SKM-1 treated with dmso at 0.1 percent for 144 hours (cell line): ENCODE data around the gene ACYP2.
"Not testable (repeated sequence)": the region's sequence is repeated elsewhere in the genome, so short reads cannot be mapped to it uniquely, and the experiment has no call there.

ENCODE experiments used
- DNase-seq: peaks from one replicate; lab custom pipeline; 2025; ENCODE audit not compliant: unreplicated experiment; lab: John Stamatoyannopoulos, UW

The ACYP2 gene

GRCh38 chr2:54313147-54313546 lies 197.7 kb downstream of the ACYP2 start:
- DNase-seq = no peak

GRCh38 chr2:54317973-54318372 lies 202.6 kb downstream of the ACYP2 start:
- DNase-seq = no peak

GRCh38 chr2:54318821-54319220 lies 203.4 kb downstream of the ACYP2 start:
- no peak for DNase-seq

GRCh38 chr2:54321047-54321446 lies 205.6 kb downstream of the ACYP2 start:
- DNase-seq = no peak

GRCh38 chr2:54324517-54324916 lies 209.1 kb downstream of the ACYP2 start:
- DNase-seq = not testable (repeated sequence)

- no peak for DNase-seq
Observed at GRCh38 chr2:54325148-54325547, 209.7 kb downstream of the ACYP2 start.

- no peak for DNase-seq
Observed at GRCh38 chr2:54329482-54330161, 214.2 kb downstream of the ACYP2 start.

- DNase-seq = peak; percentile 89
Observed at GRCh38 chr2:54330162-54330925, 214.9 kb downstream of the ACYP2 start.

- DNase-seq = no peak
Observed at GRCh38 chr2:54330926-54331835, 215.8 kb downstream of the ACYP2 start.

GRCh38 chr2:54332386-54332785 lies 217.0 kb downstream of the ACYP2 start:
- DNase-seq = no peak

GRCh38 chr2:54336136-54336976 lies 220.9 kb downstream of the ACYP2 start:
- DNase-seq = no peak

- no peak for DNase-seq
Observed at GRCh38 chr2:54336977-54337255, 221.5 kb downstream of the ACYP2 start.

GRCh38 chr2:54341656-54342055 lies 226.2 kb downstream of the ACYP2 start:
- no peak for DNase-seq

GRCh38 chr2:54342603-54343002 lies 227.2 kb downstream of the ACYP2 start:
- DNase-seq = no peak

- DNase-seq = no peak
Observed at GRCh38 chr2:54347622-54348021, 232.2 kb downstream of the ACYP2 start.

- DNase-seq = no peak
Observed at GRCh38 chr2:54348646-54349045, 233.2 kb downstream of the ACYP2 start.

GRCh38 chr2:54350426-54350825 lies 235.0 kb downstream of the ACYP2 start:
- DNase-seq = no peak

GRCh38 chr2:54353216-54353615 lies 237.8 kb downstream of the ACYP2 start:
- DNase-seq = no peak
